H1 (cell line): Measurements from ENCODE around the gene PNMA6E. TPM values are rescaled to one million over a fixed set of nuclear protein-coding genes. Genes with fewer than 3 reads are reported as not detected.

Source experiments
- EGR1 ChIP-seq: IDR thresholded peaks from 2 replicates; pipeline ENCODE4 v1.6.1; 2011; ENCODE audit warnings: low read depth, low read length, borderline replicate concordance
- GTF2F1 ChIP-seq: IDR thresholded peaks from 2 replicates; pipeline ENCODE4 v1.6.1; 2012; ENCODE audit warnings: low read depth, low read length, improper control_type of control experiment, borderline replicate concordance
- JUND ChIP-seq: IDR thresholded peaks from 2 replicates; pipeline ENCODE4 v1.6.1; 2011; ENCODE audit warnings: mild to moderate bottlenecking, improper control_type of control experiment, low read length
- MAFK ChIP-seq: IDR thresholded peaks from 2 replicates; pipeline ENCODE4 v1.6.1; 2012; ENCODE audit warnings: low read depth, mild to moderate bottlenecking, improper control_type of control experiment, low read length
- RAD21 ChIP-seq, 2 experiments: IDR thresholded peaks in 1 of 2; conservative IDR thresholded peaks in 1 of 2; 2 replicates each; pipeline ENCODE4 v1.6.1; 2011; ENCODE audit warnings: low read depth in 2 of 2, low read length in 2 of 2, improper control_type of control experiment in 1 of 2, inconsistent platforms in 1 of 2, mild to moderate bottlenecking in 1 of 2, moderate library complexity in 1 of 2
- SAP30 ChIP-seq: fragments of 300-600 bp; sonication (generic); IDR thresholded peaks from 2 replicates; pipeline ENCODE4 v1.7.1; 2012; ENCODE audit warnings: low read length, moderate library complexity, mild to moderate bottlenecking, inconsistent platforms; ENCODE audit not compliant: insufficient read depth, insufficient replicate concordance
- SIRT6 ChIP-seq: IDR thresholded peaks from one replicate; pipeline ENCODE4 v1.7.1; 2012; ENCODE audit warnings: low read length, inconsistent platforms
- SRF ChIP-seq: IDR thresholded peaks from 2 replicates; pipeline ENCODE4 v1.6.1; 2011; ENCODE audit warnings: mild to moderate bottlenecking, low read depth, low read length, moderate library complexity
- polyA plus RNA-seq, 7 experiments: library from polyadenylated mRNA; depleted of rRNA in 3 of 7; stranded (reverse) in 5 of 7; unstranded in 2 of 7; fragments of >200 nt in 5 of 7; fragments of 200-250 nt in 2 of 7; gene quantifications; 1 replicate in 5 of 7; 2 replicates in 1 of 7; 4 replicates in 1 of 7; pipeline versions ENCODE4 v1.2.1 to v1.2.3, GENCODE V29; 2011 to 2013; ENCODE audit warnings: missing spikeins in 2 of 7, mixed read lengths in 2 of 7
- total RNA-seq: library from RNA; stranded (reverse); fragmentation: NEBNext Ultra II Directional; extraction: Animal tissue kit (Norgen Biotek cat#: 25700); gene quantifications from 2 replicates; pipeline ENCODE4 v1.2.1, GENCODE V29; 2021
- TF ChIP-seq, protein P1 (sequence below): IDR thresholded peaks from 2 replicates; pipeline ENCODE4 v1.6.1; 2012; ENCODE audit warnings: inconsistent platforms
- TF ChIP-seq, protein P2 (sequence below): IDR thresholded peaks from 2 replicates; pipeline ENCODE4 v1.6.1; 2012; ENCODE audit warnings: inconsistent platforms

PNMA6E gene
- total and polyA plus RNA-seq, 2 of the 8 experiments (the other 6 are each of a cell fraction or from before 2014, with no cell fraction given): not detected

GRCh38 chrX:153444333-153445011 lies 43.3 kb upstream of the PNMA6E start (continued):
- TF ChIP-seq, protein P1, sequence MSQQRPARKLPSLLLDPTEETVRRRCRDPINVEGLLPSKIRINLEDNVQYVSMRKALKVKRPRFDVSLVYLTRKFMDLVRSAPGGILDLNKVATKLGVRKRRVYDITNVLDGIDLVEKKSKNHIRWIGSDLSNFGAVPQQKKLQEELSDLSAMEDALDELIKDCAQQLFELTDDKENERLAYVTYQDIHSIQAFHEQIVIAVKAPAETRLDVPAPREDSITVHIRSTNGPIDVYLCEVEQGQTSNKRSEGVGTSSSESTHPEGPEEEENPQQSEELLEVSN: no peak
- TF ChIP-seq GTF2F1 (no peak), SRF (no peak), SAP30 (no peak), SIRT6 (no peak), EGR1 (no peak), JUND (no peak), MAFK (no peak), RAD21 (IDR thresholded peaks at IDR 0.05 in 1 of 2, conservative IDR thresholded peaks at IDR 0.05 in 1 of 2; ENCODE audit: low read depth in 2 of 2, low read length in 2 of 2) (no peak)
- TF ChIP-seq, protein P2, sequence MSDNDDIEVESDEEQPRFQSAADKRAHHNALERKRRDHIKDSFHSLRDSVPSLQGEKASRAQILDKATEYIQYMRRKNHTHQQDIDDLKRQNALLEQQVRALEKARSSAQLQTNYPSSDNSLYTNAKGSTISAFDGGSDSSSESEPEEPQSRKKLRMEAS: no peak
